Central memory CD8-positive, alpha-beta T cell (primary cell): ENCODE data around the gene HIGD1B.

Source experiments
- ATAC-seq: fragments of 150-1000 bp; cut with Tn5 transposase; replicated peaks from 2 replicates; pipeline ENCODE4 v1.10.0; 2022; ENCODE audit warnings: mild to moderate bottlenecking, moderate FRiP score, moderate number of reproducible peaks; ENCODE audit not compliant: poor library complexity, severe bottlenecking; ENCODE audit errors: extremely low read depth
- DNase-seq, 2 donors: peaks; one replicate each; pipeline ENCODE4 v3.0.0; 2021; ENCODE audit warnings: low spot score in 2 of 2
- H3K27ac Mint-ChIP-seq: one replicate; pipeline ENCODE4 v1.8.0; 2022; ENCODE audit warnings: low read depth, mild to moderate bottlenecking, moderate library complexity, mixed read lengths
- H3K27me3 Mint-ChIP-seq: one replicate; pipeline ENCODE4 v1.8.0; 2022; ENCODE audit warnings: mixed read lengths
- H3K36me3 Mint-ChIP-seq: one replicate; pipeline ENCODE4 v1.8.0; 2022; ENCODE audit warnings: mild to moderate bottlenecking, moderate library complexity, mixed read lengths; ENCODE audit not compliant: insufficient read depth
- H3K4me1 Mint-ChIP-seq: one replicate; pipeline ENCODE4 v1.8.0; 2022; ENCODE audit warnings: mixed read lengths
- H3K4me3 Mint-ChIP-seq: one replicate; pipeline ENCODE4 v1.8.0; 2022; ENCODE audit warnings: mild to moderate bottlenecking, moderate library complexity, mixed read lengths
- H3K9me3 Mint-ChIP-seq: one replicate; pipeline ENCODE4 v1.8.0; 2022; ENCODE audit warnings: mixed read lengths

HIGD1B gene

GRCh38 chr17:44871556-44871955 is 23.9 kb downstream of the HIGD1B start:
- H3K27me3 Mint-ChIP-seq: no peaks in the 10 kb centered on the region
- no peak overlapping the region for H3K27ac Mint-ChIP-seq
- ATAC-seq (no peak), DNase-seq (no peak)
- H3K4me3 Mint-ChIP-seq: no peak overlapping the region
- H3K9me3 Mint-ChIP-seq: no peaks in the 10 kb centered on the region
- no peaks in the 10 kb centered on the region for H3K4me1 Mint-ChIP-seq
- peaks cover 64% of the 10 kb centered on the region for H3K36me3 Mint-ChIP-seq

GRCh38 chr17:44872131-44872768 is 24.6 kb downstream of the HIGD1B start:
- H3K4me1 Mint-ChIP-seq: no peaks in the 10 kb centered on the region
- DNase-seq: no peak
- H3K27ac Mint-ChIP-seq: no peak overlapping the region
- no peak overlapping the region for H3K4me3 Mint-ChIP-seq
- peaks cover 64% of the 10 kb centered on the region for H3K36me3 Mint-ChIP-seq
- H3K9me3 Mint-ChIP-seq: no peaks in the 10 kb centered on the region
- H3K27me3 Mint-ChIP-seq: no peaks in the 10 kb centered on the region
- no peak for ATAC-seq

- peaks cover 64% of the 10 kb centered on the region for H3K36me3 Mint-ChIP-seq
- H3K27me3 Mint-ChIP-seq: no peaks in the 10 kb centered on the region
- DNase-seq: no peak
- H3K27ac Mint-ChIP-seq: no peak overlapping the region
- no peak for ATAC-seq
- H3K4me1 Mint-ChIP-seq: no peaks in the 10 kb centered on the region
- no peak overlapping the region for H3K4me3 Mint-ChIP-seq
- H3K9me3 Mint-ChIP-seq: no peaks in the 10 kb centered on the region
Observed at GRCh38 chr17:44875761-44876160, 28.1 kb downstream of the HIGD1B start.

- no peak for ATAC-seq
- H3K27ac Mint-ChIP-seq: no peak overlapping the region
- no peak overlapping the region for H3K4me3 Mint-ChIP-seq
- H3K4me1 Mint-ChIP-seq: no peaks in the 10 kb centered on the region
- DNase-seq: no peak
- no peaks in the 10 kb centered on the region for H3K9me3 Mint-ChIP-seq
- no peaks in the 10 kb centered on the region for H3K27me3 Mint-ChIP-seq
- H3K36me3 Mint-ChIP-seq: peaks cover 64% of the 10 kb centered on the region
Observed at GRCh38 chr17:44877121-44877520, 29.4 kb downstream of the HIGD1B start.

- Mint-ChIP-seq H3K36me3 (peaks cover 72% of the 10 kb centered on the region), H3K27me3 (no peaks in the 10 kb centered on the region), H3K27ac (no peak overlapping the region), H3K4me1 (peaks cover 4% of the 10 kb centered on the region), H3K9me3 (no peaks in the 10 kb centered on the region), H3K4me3 (no peak overlapping the region)
- ATAC-seq: no peak
- no peak for DNase-seq
Observed at GRCh38 chr17:44878627-44879221, 31.0 kb downstream of the HIGD1B start.

- Mint-ChIP-seq H3K27ac (no peak overlapping the region), H3K27me3 (no peaks in the 10 kb centered on the region), H3K36me3 (peaks cover 69% of the 10 kb centered on the region), H3K4me3 (no peak overlapping the region), H3K4me1 (peaks cover 4% of the 10 kb centered on the region), H3K9me3 (no peaks in the 10 kb centered on the region)
- no peak for ATAC-seq
- no peak for DNase-seq
Observed at GRCh38 chr17:44879376-44879775, 31.7 kb downstream of the HIGD1B start.

DNA sequence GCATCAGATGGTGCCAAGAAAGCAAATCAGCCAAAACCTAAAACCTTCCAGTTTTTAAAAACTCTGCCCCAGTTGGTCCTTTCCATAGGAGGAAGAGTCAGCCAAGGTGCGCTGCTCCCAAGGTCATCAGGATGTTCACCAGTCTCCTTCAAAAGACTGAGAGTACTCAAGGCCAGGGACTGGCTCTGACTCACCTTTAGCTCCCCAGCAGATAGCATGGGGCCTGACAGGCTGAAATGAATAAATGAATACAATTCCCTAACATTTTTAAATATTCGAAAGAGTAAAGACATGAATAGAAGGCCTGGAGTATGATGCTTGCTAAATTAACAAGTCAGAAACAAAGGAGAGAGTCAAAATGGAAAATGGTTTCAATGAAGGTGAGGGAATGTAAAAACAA is 32.4 kb downstream of the HIGD1B start:
- Mint-ChIP-seq H3K27me3 (no peaks in the 10 kb centered on the region), H3K4me1 (peaks cover 4% of the 10 kb centered on the region), H3K9me3 (no peaks in the 10 kb centered on the region), H3K36me3 (peaks cover 75% of the 10 kb centered on the region), H3K4me3 (no peak overlapping the region), H3K27ac (no peak overlapping the region)
- ATAC-seq: no peak
- no peak for DNase-seq

DNA sequence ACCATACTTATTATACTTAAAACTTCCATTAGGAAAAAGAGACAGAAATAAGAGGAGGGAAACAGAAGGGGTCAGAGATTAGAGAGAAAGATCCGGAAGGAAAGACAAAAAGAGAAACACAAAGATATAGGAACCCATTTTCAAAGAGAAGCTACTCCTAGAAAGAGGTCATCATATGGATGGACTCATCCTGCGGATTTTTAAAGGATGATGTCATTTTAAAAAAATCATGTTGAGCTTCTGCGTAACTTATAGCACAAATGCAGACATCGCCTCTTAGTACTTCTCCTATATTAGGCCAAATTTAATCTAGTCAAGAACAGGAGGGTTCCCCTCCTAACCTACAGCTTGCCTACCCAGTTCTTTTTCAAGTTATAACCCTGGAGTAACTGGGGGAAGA is 33.5 kb downstream of the HIGD1B start:
- peaks cover 4% of the 10 kb centered on the region for H3K4me1 Mint-ChIP-seq
- H3K4me3 Mint-ChIP-seq: no peak overlapping the region
- H3K36me3 Mint-ChIP-seq: peaks cover 79% of the 10 kb centered on the region
- no peaks in the 10 kb centered on the region for H3K27me3 Mint-ChIP-seq
- no peak for ATAC-seq
- DNase-seq: no peak
- no peaks in the 10 kb centered on the region for H3K9me3 Mint-ChIP-seq
- no peak overlapping the region for H3K27ac Mint-ChIP-seq

DNA sequence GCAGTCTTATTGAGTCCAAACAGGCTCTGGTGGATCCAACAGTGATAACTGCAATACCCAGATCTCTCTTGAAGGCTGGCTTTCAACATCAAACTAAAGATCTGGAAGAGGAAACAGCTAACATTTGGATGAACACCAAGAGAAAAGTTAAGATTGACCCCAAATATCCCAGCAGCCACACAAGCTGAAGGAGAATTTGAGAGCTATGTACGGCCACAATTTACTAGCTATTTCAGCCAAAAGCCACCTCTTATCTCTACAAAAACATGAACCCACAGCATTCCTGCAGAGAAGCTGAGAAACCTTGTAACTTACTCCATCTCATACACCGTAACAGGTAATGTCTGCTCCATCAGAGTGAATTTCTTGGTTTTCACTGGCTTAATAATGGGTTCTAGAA is 37.3 kb downstream of the HIGD1B start:
- no peak for DNase-seq
- Mint-ChIP-seq H3K4me1 (peaks cover 4% of the 10 kb centered on the region), H3K27ac (no peak overlapping the region), H3K9me3 (no peaks in the 10 kb centered on the region), H3K36me3 (peaks cover 60% of the 10 kb centered on the region), H3K27me3 (no peaks in the 10 kb centered on the region), H3K4me3 (no peak overlapping the region)
- no peak for ATAC-seq

- ATAC-seq (no peak), DNase-seq (no peak)
- Mint-ChIP-seq H3K27me3 (no peaks in the 10 kb centered on the region), H3K4me1 (peaks cover 10% of the 10 kb centered on the region), H3K9me3 (no peaks in the 10 kb centered on the region), H3K27ac (no peak overlapping the region), H3K4me3 (no peak overlapping the region), H3K36me3 (peaks cover 51% of the 10 kb centered on the region)
Observed at GRCh38 chr17:44887016-44887415, 39.3 kb downstream of the HIGD1B start.

DNA sequence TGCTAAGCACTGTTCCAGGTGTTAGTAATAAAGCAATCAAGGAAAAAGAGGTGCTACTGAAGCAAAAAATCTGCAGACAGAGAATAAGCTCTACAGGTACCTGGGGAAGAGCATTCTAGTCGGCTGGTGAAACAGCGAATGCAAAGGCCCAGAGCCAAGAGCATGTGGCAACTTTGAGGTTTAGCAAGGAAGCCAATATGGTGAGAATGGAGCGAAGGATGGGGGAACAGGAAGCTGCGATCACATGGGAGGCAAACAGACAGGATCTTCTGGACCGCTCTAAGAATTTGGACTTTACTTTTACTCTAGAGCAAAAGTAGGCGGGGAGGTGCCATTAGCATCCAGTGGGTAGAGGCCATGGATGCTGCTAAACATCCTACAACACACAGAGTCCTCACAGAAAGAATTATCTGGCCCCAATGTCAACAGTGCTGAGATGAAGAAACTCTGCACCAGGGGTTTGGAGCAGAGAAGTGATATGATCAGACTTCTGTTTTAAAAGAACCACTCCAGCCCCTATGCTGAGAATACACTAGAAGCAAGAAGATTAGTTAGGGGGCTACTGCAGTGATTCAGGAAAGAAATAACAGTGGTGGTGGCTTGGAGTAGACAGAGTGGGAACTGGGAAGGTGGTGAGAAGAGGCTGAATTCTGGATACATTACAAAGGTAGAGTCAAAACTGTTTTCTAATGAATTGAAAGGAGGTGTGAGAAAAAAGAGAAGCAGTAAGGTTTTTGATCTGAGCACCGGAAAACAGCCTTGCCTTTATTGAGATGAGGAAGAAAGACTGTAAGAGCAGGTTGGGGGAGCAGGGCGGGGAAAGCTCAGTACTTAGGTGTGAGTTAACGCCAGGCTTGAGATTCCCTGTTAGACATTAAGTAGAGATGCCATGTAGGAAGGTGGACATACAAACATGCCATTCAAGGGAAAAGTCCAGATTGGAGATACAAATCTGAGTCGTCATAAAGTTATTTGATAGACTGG is 40.6 kb downstream of the HIGD1B start:
- ATAC-seq (peak; percentile 49), DNase-seq (no peak)
- no peaks in the 10 kb centered on the region for H3K27me3 Mint-ChIP-seq
- H3K27ac Mint-ChIP-seq: no peak overlapping the region
- H3K4me3 Mint-ChIP-seq: no peak overlapping the region
- peaks cover 45% of the 10 kb centered on the region for H3K36me3 Mint-ChIP-seq
- no peaks in the 10 kb centered on the region for H3K9me3 Mint-ChIP-seq
- H3K4me1 Mint-ChIP-seq: peaks cover 6% of the 10 kb centered on the region

DNA sequence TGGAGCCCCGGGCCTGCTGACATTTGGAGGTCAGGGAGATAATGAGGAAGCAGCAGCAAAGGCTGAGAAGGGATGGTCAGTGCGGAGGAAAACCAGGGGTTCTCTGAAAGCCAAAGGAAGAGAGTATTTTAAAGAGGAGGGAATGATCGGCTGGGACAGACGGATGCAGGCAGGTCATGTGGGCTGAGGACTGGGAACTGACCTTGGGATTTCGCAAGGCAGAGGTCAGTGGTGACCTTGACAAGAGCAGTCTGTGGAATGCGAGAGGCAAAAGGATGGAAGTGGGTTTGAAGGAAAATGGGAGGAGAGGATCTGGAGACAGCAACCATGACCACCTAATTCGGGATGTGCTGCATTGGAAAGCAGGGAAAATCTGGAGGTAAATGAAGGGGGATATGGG is 41.3 kb downstream of the HIGD1B start:
- H3K9me3 Mint-ChIP-seq: no peaks in the 10 kb centered on the region
- no peaks in the 10 kb centered on the region for H3K27me3 Mint-ChIP-seq
- H3K4me3 Mint-ChIP-seq: no peak overlapping the region
- peaks cover 6% of the 10 kb centered on the region for H3K4me1 Mint-ChIP-seq
- H3K27ac Mint-ChIP-seq: no peak overlapping the region
- DNase-seq: no peak
- peaks cover 45% of the 10 kb centered on the region for H3K36me3 Mint-ChIP-seq
- no peak for ATAC-seq

DNA sequence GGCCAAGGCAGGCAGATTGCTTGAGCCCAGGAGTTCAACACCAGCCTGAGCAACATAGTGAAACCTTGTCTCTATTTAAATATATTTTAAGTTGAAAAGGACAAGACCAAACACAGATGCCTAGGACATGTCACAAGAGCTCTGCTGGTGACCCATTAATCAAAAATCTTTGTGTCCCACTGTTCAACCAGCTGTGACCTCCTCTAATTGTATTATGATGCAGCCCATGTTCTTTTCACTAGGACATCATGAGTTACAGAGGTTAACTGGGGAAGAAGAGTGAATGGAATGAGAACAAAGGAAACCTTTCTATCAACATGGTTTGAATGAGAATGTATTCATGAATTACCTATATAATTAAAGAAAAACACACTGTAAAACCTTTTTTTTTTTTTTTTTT is 44.6 kb downstream of the HIGD1B start:
- no peak overlapping the region for H3K4me3 Mint-ChIP-seq
- H3K27me3 Mint-ChIP-seq: no peaks in the 10 kb centered on the region
- H3K36me3 Mint-ChIP-seq: peaks cover 33% of the 10 kb centered on the region
- no peaks in the 10 kb centered on the region for H3K9me3 Mint-ChIP-seq
- no peak for ATAC-seq
- H3K4me1 Mint-ChIP-seq: peaks cover 17% of the 10 kb centered on the region
- DNase-seq: no peak
- no peak overlapping the region for H3K27ac Mint-ChIP-seq
